Upper lobe of right lung (tissue), 1 donor: ENCODE measurements around the gene SPATA13. TPM values are rescaled to one million over a fixed set of nuclear protein-coding genes. Genes with fewer than 3 reads are reported as not detected.
A peak's percentile ranks its signal among the peaks of the same experiment; 100 is the strongest.

Experiments
- ATAC-seq: fragments of 200-7000 bp; cut with Tn5 transposase; one replicate; pipeline ENCODE4 v1.9.1; 2020; ENCODE audit warnings: mild to moderate bottlenecking, moderate library complexity
- DNase-seq: peaks from one replicate; pipeline ENCODE4 v3.0.0-alpha.2; 2020
- H3K27ac ChIP-seq: fragments of 200-600 bp; one replicate; pipeline ENCODE4 v1.8.0; 2022
- H3K27me3 ChIP-seq: fragments of 200-600 bp; one replicate; pipeline ENCODE4 v1.8.0; 2022; ENCODE audit warnings: mild to moderate bottlenecking
- H3K36me3 ChIP-seq: fragments of 200-600 bp; one replicate; pipeline ENCODE4 v1.8.0; 2022
- H3K4me1 ChIP-seq: fragments of 200-600 bp; one replicate; pipeline ENCODE4 v1.8.0; 2022
- H3K4me3 ChIP-seq: fragments of 200-600 bp; one replicate; pipeline ENCODE4 v1.8.0; 2022; ENCODE audit warnings: mild to moderate bottlenecking
- H3K9me3 ChIP-seq: fragments of 200-600 bp; one replicate; pipeline ENCODE4 v1.8.0; 2022
- intact Hi-C: fragments of 100-400 bp; cut with DNase I; formaldehyde crosslinking; loops from one replicate; pipeline ENCODE4 v1.11.0; 2022
- total RNA-seq: library from RNA; stranded (reverse); fragmentation: NEBNext Ultra II Directional; extraction: Animal tissue kit (Norgen Biotek cat#: 25700); gene quantifications from one replicate; pipeline ENCODE4 v1.2.1, GENCODE V29; 2021
- TF ChIP-seq, protein P1 (sequence below): fragments of 200-600 bp; IDR thresholded peaks from one replicate; pipeline ENCODE4 v1.8.0; 2022; ENCODE audit warnings: antibody characterized with exemption
- donor health status: DM: no; HTN: yes; CAD: no; lungs with severe emphysema.

Gene SPATA13
- total RNA-seq, 1 donor from 2014 or later: 34.4 TPM

GRCh38 chr13:24179486-24179850 lies 18.9 kb downstream of the SPATA13 start:
- Histone ChIP-seq H3K36me3 (no peaks in the 10 kb centered on the region), H3K27ac (no peak overlapping the region), H3K27me3 (no peaks in the 10 kb centered on the region), H3K4me1 (no peaks in the 10 kb centered on the region), H3K4me3 (no peak overlapping the region), H3K9me3 (no peaks in the 10 kb centered on the region)
- TF ChIP-seq, protein P1, sequence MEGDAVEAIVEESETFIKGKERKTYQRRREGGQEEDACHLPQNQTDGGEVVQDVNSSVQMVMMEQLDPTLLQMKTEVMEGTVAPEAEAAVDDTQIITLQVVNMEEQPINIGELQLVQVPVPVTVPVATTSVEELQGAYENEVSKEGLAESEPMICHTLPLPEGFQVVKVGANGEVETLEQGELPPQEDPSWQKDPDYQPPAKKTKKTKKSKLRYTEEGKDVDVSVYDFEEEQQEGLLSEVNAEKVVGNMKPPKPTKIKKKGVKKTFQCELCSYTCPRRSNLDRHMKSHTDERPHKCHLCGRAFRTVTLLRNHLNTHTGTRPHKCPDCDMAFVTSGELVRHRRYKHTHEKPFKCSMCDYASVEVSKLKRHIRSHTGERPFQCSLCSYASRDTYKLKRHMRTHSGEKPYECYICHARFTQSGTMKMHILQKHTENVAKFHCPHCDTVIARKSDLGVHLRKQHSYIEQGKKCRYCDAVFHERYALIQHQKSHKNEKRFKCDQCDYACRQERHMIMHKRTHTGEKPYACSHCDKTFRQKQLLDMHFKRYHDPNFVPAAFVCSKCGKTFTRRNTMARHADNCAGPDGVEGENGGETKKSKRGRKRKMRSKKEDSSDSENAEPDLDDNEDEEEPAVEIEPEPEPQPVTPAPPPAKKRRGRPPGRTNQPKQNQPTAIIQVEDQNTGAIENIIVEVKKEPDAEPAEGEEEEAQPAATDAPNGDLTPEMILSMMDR: no peak
- intact Hi-C loops: no loop called here
- ATAC-seq (no peak), DNase-seq (no peak)

DNA sequence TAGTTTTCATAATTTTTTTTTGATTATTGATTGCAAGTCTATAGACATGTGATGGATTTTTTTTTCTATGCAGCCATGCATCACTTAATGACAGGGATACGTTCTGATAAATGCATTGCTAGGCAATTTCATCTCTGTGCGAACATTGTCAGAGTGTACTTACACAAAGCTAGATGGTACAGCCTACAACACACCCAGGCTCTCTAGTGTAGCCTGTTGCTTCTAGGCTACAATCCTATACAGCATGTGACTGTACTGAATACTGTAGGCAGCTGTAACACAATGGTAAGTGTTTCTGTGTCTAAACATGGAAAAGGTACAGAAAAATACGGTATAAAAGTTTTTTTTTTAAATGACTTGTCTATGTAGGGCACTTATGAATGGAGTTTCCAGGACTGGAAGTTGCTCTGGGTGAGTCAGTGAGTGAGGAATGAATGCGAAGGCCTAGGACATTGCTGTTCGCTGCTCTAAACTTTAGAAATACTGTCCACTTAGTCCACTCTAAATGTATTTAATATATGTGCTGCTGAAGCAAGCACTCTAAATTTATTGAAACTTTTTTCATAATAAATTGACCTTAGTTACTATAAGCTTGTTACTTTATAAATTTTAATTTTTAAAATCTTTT lies 20.3 kb downstream of the SPATA13 start:
- H3K4me3 ChIP-seq: no peak overlapping the region
- TF ChIP-seq, protein P1: no peak
- no peak overlapping the region for H3K27ac ChIP-seq
- no peaks in the 10 kb centered on the region for H3K9me3 ChIP-seq
- no peaks in the 10 kb centered on the region for H3K27me3 ChIP-seq
- H3K4me1 ChIP-seq: no peaks in the 10 kb centered on the region
- intact Hi-C loops: no loop called here
- DNase-seq (no peak), ATAC-seq (no peak)
- no peaks in the 10 kb centered on the region for H3K36me3 ChIP-seq

GRCh38 chr13:24181991-24182702 lies 21.6 kb downstream of the SPATA13 start:
- DNase-seq (no peak), ATAC-seq (no peak)
- Histone ChIP-seq H3K27ac (no peak overlapping the region), H3K9me3 (no peaks in the 10 kb centered on the region), H3K36me3 (no peaks in the 10 kb centered on the region), H3K27me3 (no peaks in the 10 kb centered on the region), H3K4me1 (no peaks in the 10 kb centered on the region), H3K4me3 (no peak overlapping the region)
- intact Hi-C loops: no loop called here
- TF ChIP-seq, protein P1: no peak

GRCh38 chr13:24182703-24183081 lies 22.2 kb downstream of the SPATA13 start:
- TF ChIP-seq, protein P1: no peak
- DNase-seq: no peak
- intact Hi-C loops: no loop called here
- Histone ChIP-seq H3K4me1 (no peaks in the 10 kb centered on the region), H3K27ac (no peak overlapping the region), H3K36me3 (no peaks in the 10 kb centered on the region), H3K4me3 (no peak overlapping the region), H3K27me3 (no peaks in the 10 kb centered on the region), H3K9me3 (no peaks in the 10 kb centered on the region)
- no peak for ATAC-seq

DNA sequence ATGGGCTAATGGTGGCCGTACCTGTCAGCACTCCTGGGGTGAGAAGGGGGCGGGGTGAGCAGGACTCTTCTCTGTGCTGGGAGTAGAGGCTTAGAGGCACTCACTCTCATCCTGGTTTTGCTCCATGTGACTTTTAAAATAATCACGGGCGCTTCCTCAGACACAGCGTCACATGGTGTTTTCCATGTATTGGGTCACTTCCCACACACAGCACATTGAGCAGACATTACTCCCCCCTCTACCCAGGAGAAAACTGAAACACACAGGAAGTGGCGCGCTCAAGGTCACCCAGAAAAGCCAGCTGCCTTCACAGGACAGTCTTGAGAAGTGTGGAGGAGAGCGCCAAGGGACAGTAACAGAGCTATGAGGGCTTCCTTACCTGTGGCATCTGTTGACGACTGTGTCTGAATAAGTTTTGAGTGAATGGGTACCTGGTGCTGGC lies 23.2 kb downstream of the SPATA13 start:
- Histone ChIP-seq H3K9me3 (no peaks in the 10 kb centered on the region), H3K4me1 (no peaks in the 10 kb centered on the region), H3K27ac (no peak overlapping the region), H3K4me3 (no peak overlapping the region), H3K36me3 (no peaks in the 10 kb centered on the region), H3K27me3 (no peaks in the 10 kb centered on the region)
- ATAC-seq: peak; percentile 38
- intact Hi-C loops: no loop called here
- TF ChIP-seq, protein P1: no peak
- no peak for DNase-seq
